ENCODE measurements around the gene MAPK1IP1L. TPM values are rescaled to one million over a fixed set of nuclear protein-coding genes. Genes with fewer than 3 reads are reported as not detected.
"Not testable (repeated sequence)": the region's sequence is repeated elsewhere in the genome, so short reads cannot be mapped to it uniquely, and the experiment has no call there.

Gene MAPK1IP1L
- total RNA-seq, 1 donor from 2014 or later: 72.6 TPM

DNA sequence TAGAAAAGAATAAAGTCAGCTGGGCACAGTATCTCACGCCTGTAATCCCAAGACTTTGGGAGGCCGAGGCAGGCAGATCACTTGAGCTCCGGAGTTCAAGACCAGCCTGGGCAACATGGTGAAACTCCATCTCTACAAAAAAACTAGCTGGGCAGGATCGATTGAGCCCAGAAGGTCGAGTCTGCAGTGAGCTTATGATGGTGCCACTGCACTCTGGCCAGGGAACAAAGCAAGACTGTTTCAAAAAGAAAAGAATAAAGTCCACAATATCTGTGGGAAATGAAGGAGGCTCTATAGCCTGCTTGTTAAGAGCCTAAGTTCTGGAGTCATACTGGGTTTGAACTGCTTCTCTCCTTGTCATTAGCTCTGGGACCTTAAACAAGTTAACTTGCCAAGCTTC is 7.9 kb downstream of the MAPK1IP1L start:
- peaks cover 5% of the 10 kb centered on the region for H3K27me3 Mint-ChIP-seq (ENCODE audit: insufficient read depth, low read depth)
- peaks cover 37% of the 10 kb centered on the region for H3K36me3 ChIP-seq
- peaks cover 64% of the 10 kb centered on the region for H4K20me1 ChIP-seq (ENCODE audit: low read depth)
- no peaks in the 10 kb centered on the region for H3K27me3 ChIP-seq
- peaks cover 5% of the 10 kb centered on the region for H3K4me1 ChIP-seq
- no peak overlapping the region for H3K27ac Mint-ChIP-seq
- H3F3A ChIP-seq (ENCODE audit: low read depth): peaks cover 8% of the 10 kb centered on the region
- TF ChIP-seq, protein P1, sequence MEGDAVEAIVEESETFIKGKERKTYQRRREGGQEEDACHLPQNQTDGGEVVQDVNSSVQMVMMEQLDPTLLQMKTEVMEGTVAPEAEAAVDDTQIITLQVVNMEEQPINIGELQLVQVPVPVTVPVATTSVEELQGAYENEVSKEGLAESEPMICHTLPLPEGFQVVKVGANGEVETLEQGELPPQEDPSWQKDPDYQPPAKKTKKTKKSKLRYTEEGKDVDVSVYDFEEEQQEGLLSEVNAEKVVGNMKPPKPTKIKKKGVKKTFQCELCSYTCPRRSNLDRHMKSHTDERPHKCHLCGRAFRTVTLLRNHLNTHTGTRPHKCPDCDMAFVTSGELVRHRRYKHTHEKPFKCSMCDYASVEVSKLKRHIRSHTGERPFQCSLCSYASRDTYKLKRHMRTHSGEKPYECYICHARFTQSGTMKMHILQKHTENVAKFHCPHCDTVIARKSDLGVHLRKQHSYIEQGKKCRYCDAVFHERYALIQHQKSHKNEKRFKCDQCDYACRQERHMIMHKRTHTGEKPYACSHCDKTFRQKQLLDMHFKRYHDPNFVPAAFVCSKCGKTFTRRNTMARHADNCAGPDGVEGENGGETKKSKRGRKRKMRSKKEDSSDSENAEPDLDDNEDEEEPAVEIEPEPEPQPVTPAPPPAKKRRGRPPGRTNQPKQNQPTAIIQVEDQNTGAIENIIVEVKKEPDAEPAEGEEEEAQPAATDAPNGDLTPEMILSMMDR (IDR thresholded peaks at IDR 0.05): no peak
- no peak for TF ChIP-seq EZH2phosphoT487 (IDR thresholded peaks at IDR 0.05)
- no peak for TF ChIP-seq EZH2 (IDR thresholded peaks at IDR 0.05)
- H2AFZ ChIP-seq (replicated peaks): no peak overlapping the region
- no peak overlapping the region for H3K9ac ChIP-seq
- no peak for DNase-seq (ENCODE audit: low spot score)
- no peak overlapping the region for H3K4me3 Mint-ChIP-seq
- peaks cover 67% of the 10 kb centered on the region for H3K36me3 Mint-ChIP-seq
- H3K4me2 ChIP-seq: no peak overlapping the region
- H3K9me3 ChIP-seq (ENCODE audit: low read depth): no peaks in the 10 kb centered on the region
- peaks cover 86% of the 10 kb centered on the region for H3K79me2 ChIP-seq (ENCODE audit: low read depth)
- peaks cover 16% of the 10 kb centered on the region for H3K9me3 Mint-ChIP-seq
- no peaks in the 10 kb centered on the region for H3K4me1 Mint-ChIP-seq
- no peak overlapping the region for H3K4me3 ChIP-seq
- H3K27ac ChIP-seq: no peak overlapping the region

DNA sequence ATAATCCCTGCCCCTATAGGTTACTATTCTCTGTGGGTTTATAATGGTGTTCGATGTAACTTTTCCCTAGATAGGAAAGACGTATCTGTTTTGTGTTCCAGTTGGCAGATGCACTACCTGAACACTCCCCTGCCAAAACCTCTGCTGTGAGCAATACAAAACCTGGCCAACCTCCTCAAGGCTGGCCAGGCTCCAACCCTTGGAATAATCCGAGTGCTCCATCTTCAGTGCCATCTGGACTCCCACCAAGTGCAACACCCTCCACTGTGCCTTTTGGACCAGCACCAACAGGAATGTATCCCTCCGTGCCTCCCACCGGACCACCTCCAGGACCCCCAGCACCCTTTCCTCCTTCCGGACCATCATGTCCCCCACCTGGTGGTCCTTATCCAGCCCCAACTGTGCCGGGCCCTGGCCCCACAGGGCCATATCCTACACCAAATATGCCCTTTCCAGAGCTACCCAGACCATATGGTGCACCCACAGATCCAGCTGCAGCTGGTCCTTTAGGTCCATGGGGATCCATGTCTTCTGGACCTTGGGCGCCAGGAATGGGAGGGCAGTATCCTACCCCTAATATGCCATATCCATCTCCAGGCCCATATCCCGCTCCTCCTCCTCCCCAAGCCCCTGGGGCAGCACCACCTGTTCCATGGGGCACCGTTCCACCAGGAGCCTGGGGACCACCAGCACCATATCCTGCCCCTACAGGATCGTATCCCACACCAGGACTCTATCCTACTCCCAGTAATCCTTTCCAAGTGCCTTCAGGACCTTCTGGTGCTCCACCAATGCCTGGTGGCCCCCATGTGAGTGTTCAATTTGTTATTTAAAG is 11.3 kb downstream of the MAPK1IP1L start:
- H3K79me2 ChIP-seq (ENCODE audit: low read depth): peaks cover 54% of the 10 kb centered on the region
- H3K36me3 Mint-ChIP-seq: peaks cover 66% of the 10 kb centered on the region
- no peak overlapping the region for H3K4me2 ChIP-seq
- H3K27me3 Mint-ChIP-seq (ENCODE audit: insufficient read depth, low read depth): peaks cover 2% of the 10 kb centered on the region
- no peak overlapping the region for H2AFZ ChIP-seq (replicated peaks)
- DNase-seq (ENCODE audit: low spot score): no peak
- TF ChIP-seq EZH2 (IDR thresholded peaks at IDR 0.05) (no peak), EZH2phosphoT487 (IDR thresholded peaks at IDR 0.05) (no peak)
- TF ChIP-seq, protein P1 (IDR thresholded peaks at IDR 0.05): no peak
- H3F3A ChIP-seq (ENCODE audit: low read depth): peaks cover 38% of the 10 kb centered on the region
- no peaks in the 10 kb centered on the region for H3K9me3 ChIP-seq (ENCODE audit: low read depth)
- no peak overlapping the region for H3K27ac Mint-ChIP-seq
- H3K4me3 ChIP-seq: no peak overlapping the region
- peaks cover 52% of the 10 kb centered on the region for H4K20me1 ChIP-seq (ENCODE audit: low read depth)
- H3K4me1 Mint-ChIP-seq: no peaks in the 10 kb centered on the region
- H3K4me3 Mint-ChIP-seq: no peak overlapping the region
- H3K9me3 Mint-ChIP-seq: peaks cover 5% of the 10 kb centered on the region
- H3K27me3 ChIP-seq: no peaks in the 10 kb centered on the region
- H3K9ac ChIP-seq: no peak overlapping the region
- peaks cover 38% of the 10 kb centered on the region for H3K36me3 ChIP-seq
- no peaks in the 10 kb centered on the region for H3K4me1 ChIP-seq
- H3K27ac ChIP-seq: no peak overlapping the region

DNA sequence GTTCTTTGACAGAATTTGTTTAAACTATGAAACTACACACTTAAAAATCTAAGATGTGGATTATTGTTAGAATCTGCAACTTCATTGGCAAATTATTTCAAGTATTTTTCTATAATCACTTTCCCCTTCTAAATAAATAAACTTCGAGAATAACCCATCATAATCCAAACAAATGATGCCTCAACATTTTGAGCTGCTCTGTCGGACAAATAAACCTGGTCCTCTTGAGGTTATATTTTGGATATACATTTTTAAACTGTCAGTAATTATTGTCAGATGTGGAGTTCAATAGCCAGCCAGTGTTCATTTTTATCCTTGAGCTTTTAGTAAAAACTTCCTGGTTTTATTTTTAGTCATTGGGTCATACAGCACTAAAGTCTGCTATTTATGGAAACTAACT is 13.4 kb downstream of the MAPK1IP1L start:
- H3K4me3 ChIP-seq; H3K4me1 ChIP-seq; H3K9ac ChIP-seq; H2AFZ ChIP-seq (replicated peaks); H3K27ac Mint-ChIP-seq; H3K27ac ChIP-seq; H3K9me3 ChIP-seq (ENCODE audit: low read depth); H3K27me3 ChIP-seq; H3K4me1 Mint-ChIP-seq; H3K4me2 ChIP-seq; H3K4me3 Mint-ChIP-seq; H3K27me3 Mint-ChIP-seq (ENCODE audit: insufficient read depth, low read depth); H3K9me3 Mint-ChIP-seq; DNase-seq (ENCODE audit: low spot score): not testable (repeated sequence)
- peaks cover 56% of the 10 kb centered on the region for H3K36me3 Mint-ChIP-seq
- peaks cover 38% of the 10 kb centered on the region for H3K36me3 ChIP-seq
- H3F3A ChIP-seq (ENCODE audit: low read depth): peaks cover 55% of the 10 kb centered on the region
- peaks cover 33% of the 10 kb centered on the region for H3K79me2 ChIP-seq (ENCODE audit: low read depth)
- peaks cover 52% of the 10 kb centered on the region for H4K20me1 ChIP-seq (ENCODE audit: low read depth)

DNA sequence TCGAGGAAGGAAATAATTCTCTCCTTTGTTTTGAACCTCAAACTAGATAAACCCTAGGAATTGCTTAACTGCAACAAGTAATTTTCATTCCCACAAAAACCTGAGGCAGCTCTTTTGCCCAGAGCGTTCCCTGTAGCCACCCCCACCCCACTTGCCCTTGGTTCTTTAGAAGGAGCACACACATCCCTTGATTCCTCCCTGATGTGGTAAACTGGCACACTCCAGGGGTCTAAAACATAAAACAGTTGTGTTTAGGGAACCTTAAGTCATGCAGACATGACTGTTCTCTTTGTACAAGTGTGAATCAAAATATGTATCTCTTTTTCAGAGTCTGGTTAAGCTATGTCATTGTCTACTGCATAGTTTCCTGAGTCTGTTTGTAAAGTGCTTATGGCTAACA is 14.0 kb downstream of the MAPK1IP1L start:
- Mint-ChIP-seq H3K27ac (no peak overlapping the region), H3K4me3 (no peak overlapping the region), H3K4me1 (no peaks in the 10 kb centered on the region), H3K36me3 (peaks cover 54% of the 10 kb centered on the region), H3K9me3 (no peaks in the 10 kb centered on the region), H3K27me3 (ENCODE audit: insufficient read depth, low read depth) (peaks cover 2% of the 10 kb centered on the region)
- Histone ChIP-seq H4K20me1 (ENCODE audit: low read depth) (peaks cover 51% of the 10 kb centered on the region), H3F3A (ENCODE audit: low read depth) (peaks cover 60% of the 10 kb centered on the region), H3K27ac (no peak overlapping the region), H3K36me3 (peaks cover 38% of the 10 kb centered on the region), H3K9me3 (ENCODE audit: low read depth) (no peaks in the 10 kb centered on the region), H3K4me3 (no peak overlapping the region), H3K79me2 (ENCODE audit: low read depth) (peaks cover 28% of the 10 kb centered on the region), H3K9ac (no peak overlapping the region), H2AFZ (replicated peaks) (no peak overlapping the region), H3K4me1 (no peaks in the 10 kb centered on the region), H3K4me2 (no peak overlapping the region), H3K27me3 (no peaks in the 10 kb centered on the region)
- no peak for TF ChIP-seq EZH2 (IDR thresholded peaks at IDR 0.05)
- TF ChIP-seq, protein P1 (IDR thresholded peaks at IDR 0.05): no peak
- no peak for TF ChIP-seq EZH2phosphoT487 (IDR thresholded peaks at IDR 0.05)
- DNase-seq (ENCODE audit: low spot score): no peak
